CD4-positive, alpha-beta T cell treated with Interleukin-1 beta for 1 hour (primary cell): Measurements from ENCODE around the gene TMIGD3.

Experiments used
- DNase-seq, 2 donors: peaks; one replicate each; pipeline ENCODE4 v3.0.0-alpha.2; 2020 to 2022

The TMIGD3 gene

DNA sequence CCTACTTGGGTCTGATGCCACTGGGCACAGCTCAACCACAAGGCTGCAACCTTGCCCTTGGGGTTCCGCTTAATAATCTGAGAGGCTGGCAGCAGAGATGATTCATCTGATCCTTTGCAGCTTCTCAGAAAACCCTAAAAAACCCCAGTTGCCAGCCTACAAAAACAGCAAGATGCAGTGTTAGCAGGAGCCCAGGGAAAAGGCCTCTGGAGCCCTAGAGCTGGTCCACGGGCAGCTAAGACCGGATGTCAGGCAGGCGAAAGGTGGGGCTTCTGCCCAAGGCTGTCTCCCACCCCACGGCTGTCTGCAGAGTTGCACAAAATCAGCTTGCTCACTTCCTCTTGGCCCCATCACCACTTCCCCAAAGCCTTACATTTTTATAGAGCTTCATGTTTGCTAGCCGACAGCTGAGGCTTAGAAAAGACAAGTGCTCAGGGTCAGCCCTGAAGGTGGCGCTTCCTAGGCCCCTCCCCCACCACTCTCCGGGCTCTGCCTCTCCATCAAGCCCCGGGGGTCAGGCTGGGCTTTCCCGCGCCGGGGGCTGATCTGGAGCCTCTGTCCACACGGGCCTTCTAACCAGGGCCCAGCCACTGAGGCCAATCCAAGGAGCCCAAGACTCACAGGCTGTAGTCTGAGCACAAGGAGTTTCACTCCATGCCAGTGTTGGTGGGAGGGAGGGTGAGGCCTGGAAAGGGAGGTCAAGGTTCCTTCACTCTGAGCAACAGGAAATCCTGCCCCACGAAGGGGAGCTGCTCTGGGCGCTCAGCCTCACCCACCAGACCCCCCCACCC lies 4.2 kb upstream of the TMIGD3 start:
- DNase-seq = peak; percentile 61 to 81

DNA sequence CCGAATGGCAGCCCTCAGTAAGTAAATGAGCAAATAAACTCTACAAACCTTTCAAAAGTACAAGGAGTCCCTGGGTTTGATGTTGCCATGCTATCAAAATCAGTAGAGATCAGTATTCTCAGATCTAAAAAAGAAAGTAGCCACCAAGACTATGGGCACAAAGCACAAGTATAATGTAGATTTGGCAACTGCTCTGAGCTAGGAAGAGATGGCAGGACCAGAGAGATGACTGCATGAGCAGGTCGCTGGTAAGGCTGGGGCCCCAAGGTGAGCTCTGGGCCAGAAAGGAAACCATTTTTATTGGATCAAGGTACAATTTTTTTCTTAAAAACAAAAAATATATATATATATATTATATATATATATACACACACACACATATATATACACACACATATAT lies 3.1 kb upstream of the TMIGD3 start:
- no peak for DNase-seq

DNA sequence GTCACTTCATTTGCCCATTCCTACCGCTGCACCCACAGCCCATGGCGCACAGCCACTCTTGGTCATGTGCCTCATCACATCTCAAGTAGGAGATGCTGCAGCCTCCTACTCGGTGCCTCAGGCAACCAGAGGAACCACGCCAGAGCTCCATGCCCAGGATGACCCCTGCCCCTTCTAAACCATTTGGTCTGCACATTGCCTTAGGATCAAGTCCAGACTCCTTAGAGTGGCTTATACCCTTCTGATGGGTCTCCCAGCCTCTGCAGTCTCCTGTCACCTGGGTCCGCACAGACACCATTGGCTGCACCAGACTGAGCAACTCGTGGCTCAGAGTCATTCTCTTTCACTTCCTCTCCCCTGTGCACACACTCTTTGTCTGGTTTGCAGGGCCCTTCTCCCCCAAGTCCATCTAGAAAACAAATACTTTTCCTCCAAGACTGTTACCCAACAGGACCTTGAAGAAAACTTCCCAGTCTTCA lies 2.2 kb upstream of the TMIGD3 start:
- DNase-seq = peak in 1 of 2 donors; percentile 71

DNA sequence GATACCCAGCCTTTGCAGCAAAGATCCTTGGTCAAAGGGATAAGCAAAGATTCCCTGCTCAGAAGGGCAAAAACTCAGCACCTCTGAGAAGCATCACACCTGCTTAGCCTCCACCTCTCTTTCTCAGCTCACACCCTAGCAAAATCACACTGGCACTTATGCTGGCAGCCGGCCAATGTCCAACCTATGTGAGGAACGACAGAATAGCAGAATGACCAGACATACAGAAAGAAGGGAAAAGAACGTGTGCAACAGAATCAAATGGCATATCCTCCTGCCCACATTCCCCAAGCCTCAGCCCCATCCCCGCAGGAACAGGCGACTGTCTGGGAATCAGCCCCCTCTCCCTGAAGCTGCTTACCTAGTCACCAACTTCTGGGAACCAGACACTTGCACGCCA lies 664 bp upstream of the TMIGD3 start:
- no peak for DNase-seq

DNA sequence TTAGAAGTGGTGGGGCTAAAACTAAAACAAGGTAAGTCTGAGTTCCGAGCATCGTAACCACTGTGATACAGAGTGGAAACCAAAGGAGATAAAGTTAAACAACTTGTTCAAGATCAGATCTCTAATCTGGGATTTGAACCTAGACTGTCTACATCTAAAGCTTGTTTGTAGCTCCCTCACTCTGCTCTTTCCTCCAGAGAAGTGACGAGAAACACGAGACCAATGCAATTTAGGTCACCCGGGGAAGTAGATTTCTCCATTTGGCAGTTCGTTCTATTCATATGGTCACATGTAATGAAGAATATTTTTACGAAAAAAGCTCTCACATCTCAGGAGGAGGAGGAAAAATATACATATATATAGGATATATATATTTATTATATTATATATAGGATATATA lies 1.8 kb downstream of the TMIGD3 start:
- DNase-seq = no peak

DNA sequence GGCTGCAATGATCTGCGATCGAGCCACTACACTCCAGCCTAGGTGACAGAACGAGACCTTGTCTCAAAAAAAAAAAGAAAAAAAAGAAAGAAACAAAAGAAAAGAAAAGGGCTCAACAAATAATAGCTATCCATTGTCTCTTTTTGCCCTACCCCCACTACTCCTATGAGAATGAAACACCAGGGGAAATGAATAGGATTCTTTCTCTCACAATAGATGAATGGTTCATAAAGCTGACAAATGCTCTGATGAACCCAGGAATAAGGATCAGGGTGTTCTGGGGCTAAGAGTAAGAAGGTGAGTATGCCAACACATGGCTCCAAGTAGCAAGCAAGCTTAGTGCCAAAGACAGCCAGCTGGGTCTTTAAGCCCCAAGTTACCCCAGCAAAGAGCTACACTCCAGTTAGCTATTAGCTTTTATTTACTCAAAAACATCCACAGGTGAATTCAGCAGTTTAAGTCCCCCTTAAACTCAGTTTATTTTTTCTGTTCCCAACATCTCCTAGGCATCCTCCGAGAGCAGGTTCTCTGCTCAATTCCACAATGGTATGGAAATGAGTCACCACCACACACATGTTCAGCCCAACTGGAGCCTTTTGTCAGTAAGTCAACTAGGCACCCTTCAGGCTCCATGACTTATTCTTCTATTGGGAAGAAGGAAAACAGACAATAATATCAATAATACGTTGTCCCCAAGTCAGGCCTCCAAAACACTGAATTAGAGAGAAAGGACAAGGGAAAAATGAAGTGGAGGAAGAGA lies 4.2 kb downstream of the TMIGD3 start:
- DNase-seq = no peak

DNA sequence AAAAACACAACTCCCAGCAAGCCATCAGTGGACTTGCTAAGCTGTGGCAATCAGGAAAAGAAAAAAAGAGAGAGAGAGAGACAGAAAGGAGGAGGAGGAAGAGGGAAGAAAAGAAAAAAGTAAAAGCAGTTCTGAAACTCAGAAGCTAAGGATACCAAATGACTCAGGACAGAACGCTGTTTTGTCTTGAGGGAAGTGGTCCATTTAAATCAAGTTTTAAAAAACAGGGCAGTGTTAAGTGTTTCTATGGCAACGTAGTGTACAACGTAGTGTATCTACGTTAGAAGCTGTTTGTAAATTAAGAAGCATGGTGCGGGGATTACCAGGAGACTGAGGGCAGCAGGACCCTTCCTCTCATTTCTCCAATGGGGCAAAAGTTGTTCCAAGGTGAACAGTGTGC lies 5.8 kb downstream of the TMIGD3 start:
- DNase-seq = no peak

DNA sequence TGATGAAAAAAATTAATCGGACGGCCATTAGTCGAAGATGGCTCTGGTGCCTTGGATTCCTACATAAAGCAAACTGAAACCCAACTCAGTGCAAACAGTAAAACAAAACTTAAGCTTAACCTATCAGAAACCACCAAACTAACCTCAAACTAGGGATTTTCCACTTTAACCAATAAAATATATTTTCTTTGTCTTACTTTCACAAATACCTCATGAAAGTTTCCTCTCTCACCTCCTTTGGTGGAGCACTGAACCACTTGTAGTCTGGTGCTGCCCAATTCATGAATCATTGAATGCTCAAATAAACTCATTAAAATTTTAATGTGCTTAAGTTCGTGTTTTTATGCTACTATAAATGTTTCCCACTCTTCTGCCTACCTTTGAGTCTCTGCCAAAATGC lies 7.0 kb downstream of the TMIGD3 start:
- DNase-seq = no peak

DNA sequence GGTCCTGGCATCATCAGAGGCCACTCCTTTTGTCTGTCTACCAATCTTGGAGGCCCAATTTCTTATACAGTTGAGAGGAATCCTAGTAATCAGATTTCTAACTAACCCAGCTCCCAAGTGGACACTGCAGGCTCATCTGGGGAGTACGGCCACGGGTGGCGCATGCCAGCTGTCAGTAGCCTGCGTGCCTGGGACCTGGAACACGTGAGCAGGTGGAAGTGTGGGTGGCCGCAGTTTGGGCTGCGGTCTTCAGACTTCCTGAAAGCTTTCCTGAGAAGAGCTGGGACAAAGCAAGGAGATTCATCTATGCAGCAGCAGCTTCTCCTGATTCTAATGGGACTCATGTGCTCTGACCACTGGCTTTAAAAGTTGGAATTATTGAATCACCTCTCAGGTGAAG lies 12.4 kb downstream of the TMIGD3 start:
- DNase-seq = no peak

DNA sequence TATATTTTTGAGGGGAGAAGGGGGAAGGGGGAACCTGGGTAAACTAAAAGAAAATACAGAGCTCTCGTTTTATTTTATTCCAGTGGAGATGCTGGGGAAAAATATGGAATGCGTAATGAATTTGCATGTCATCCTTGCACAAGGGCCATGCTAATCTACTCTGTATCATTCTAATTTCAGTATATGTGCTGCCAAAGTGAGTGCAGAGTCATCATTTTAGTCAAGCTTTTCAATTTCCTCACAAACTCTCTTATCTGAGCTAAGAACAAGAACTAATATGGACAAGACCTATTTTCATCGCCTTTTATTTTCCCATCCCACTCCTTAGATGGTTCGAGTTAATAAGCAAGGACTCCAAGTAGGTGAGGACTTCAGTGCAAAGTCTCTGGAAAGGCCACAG lies 13.2 kb downstream of the TMIGD3 start:
- no peak for DNase-seq

DNA sequence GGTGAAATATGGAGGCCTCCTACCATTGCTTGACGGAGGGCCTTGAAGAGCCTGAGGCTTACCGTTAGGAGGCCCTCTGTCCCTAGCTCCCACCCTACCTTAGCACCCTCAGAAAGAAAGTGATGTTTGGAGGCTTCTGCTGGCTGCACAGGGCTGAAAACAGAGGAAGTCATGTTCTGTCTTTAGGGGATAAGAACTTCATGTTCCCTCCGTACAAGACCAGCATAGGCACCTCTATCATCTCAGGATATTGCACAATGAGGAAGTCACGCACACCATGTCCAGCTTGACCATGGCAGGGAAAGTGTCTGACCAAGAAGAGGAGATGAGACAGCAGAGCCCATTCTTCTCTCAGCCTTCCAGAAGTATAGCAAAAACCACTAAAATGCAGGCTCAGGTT lies 13.8 kb downstream of the TMIGD3 start:
- no peak for DNase-seq

DNA sequence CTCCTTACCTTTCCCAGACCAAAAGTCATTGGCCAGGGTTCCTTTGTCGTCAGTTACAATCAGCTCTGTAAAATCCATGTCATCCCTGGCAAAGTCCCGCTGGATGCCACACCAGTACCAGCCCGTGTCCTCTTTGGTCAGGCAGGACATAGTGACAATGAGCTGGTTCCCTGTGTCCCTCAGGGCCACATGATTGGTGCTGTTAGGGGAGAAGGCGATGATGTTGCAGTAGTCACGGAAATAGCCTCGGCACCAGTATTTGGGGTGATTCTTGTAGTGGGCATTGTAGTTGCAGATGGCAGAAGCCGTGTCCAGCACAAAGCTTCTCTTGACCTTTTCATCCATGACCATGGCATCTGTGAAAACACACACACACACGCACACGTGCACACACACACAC lies 14.8 kb downstream of the TMIGD3 start:
- DNase-seq = no peak

DNA sequence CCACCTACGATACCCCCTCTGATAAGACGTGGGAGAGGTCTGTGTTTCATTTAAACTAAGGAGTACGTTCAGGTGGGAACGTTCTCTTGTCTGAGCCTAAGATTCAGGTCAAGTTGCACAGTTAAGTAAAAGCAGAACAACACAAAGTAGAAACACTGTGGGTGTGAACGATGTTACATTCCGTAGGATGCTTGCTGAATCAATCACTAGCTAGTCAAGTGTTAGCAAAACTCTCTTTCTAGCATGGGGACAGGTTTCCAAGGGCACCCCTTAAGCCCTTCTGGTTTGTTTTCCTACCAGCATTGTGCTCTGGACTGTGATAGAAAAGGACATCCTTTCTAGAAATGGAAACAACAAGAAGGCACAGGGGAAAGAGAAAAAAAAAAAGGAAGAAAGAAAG lies 16.3 kb downstream of the TMIGD3 start:
- DNase-seq = no peak

DNA sequence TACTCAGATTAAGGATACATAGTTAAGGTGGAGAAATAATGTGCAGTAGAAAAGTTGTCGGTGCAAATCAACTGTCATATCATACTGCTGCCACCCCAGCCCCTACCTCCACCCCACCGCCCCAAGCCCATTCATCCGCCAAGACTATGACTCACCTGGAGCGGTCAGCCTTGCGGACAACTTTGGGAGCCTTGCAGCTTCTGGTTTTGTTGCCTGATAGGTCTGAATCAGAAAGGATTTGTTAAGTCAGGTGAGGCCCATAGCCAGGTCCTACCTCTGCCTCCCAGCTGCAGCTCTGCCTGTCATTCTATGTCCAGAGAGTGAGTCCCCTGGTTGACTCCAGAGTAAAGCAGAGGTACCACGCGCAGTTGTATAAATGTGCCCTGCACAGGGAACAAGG lies 17.0 kb downstream of the TMIGD3 start:
- DNase-seq = no peak

DNA sequence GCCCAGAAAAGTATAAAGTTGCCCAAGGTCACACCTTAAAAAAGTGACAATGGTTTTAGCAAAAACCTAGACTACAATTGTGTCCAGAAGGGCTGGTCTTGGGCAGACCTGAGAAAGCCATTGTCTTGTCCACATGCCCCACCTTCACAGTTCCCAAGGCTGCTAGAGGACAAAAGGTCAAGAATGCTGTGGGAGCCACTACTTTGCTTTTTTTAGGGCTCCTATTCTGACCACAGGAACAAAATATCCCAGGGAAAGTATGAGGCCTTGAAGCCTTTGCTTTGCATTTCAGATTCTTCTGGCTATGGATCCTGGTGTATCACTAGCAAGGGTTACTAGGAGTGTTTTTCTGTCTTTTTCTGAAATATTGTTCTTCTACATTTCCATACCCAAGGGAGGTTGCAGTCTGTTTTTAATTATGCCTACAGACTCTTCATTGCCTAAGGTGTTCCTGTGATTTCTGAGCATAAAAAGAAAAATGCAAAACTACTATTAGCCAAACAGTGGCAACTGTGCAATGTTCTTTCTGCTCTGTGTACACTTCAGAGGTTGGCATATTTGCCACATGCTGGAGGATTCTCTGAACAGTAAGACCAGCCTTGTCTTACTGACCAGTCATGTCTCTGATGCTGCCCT lies 18.9 kb downstream of the TMIGD3 start:
- DNase-seq = no peak

DNA sequence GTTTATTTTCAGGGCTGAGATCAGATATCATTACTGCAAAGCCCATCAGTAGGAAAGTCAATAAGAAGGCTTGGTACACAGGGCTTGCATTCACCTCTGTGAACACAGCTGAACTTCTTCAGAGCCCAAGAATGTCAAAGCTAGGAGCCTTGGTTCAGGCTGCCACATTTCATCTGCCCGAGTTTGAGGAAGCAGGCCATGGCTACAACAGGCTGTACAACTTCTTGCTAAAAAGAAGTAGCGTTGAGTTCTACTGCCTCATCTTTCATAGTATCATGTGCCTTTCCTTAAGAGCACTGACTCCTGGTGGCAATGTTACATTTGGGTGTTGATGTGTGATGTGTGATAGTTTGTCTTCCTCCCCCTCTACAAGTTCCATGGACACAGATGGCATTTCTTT lies 19.6 kb downstream of the TMIGD3 start:
- no peak for DNase-seq

DNA sequence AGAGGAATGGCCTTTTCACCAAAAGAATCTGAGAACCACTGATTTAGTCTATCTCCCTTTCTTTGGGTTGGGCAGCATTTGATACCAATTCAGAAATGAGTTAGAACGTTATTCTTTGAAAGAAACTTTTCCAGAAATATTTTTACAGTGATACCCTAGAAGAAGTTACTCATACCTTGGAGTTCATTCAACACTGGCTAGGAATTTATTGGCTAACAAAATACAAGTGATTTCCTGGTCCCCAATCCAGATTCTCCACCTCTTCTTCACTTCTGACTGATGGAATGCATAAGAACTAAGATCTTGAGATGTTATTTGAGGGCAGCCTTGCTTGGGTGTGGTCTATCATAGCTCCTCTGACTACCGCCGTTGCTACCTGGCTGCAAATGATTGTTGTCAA lies 20.3 kb downstream of the TMIGD3 start:
- DNase-seq = no peak

DNA sequence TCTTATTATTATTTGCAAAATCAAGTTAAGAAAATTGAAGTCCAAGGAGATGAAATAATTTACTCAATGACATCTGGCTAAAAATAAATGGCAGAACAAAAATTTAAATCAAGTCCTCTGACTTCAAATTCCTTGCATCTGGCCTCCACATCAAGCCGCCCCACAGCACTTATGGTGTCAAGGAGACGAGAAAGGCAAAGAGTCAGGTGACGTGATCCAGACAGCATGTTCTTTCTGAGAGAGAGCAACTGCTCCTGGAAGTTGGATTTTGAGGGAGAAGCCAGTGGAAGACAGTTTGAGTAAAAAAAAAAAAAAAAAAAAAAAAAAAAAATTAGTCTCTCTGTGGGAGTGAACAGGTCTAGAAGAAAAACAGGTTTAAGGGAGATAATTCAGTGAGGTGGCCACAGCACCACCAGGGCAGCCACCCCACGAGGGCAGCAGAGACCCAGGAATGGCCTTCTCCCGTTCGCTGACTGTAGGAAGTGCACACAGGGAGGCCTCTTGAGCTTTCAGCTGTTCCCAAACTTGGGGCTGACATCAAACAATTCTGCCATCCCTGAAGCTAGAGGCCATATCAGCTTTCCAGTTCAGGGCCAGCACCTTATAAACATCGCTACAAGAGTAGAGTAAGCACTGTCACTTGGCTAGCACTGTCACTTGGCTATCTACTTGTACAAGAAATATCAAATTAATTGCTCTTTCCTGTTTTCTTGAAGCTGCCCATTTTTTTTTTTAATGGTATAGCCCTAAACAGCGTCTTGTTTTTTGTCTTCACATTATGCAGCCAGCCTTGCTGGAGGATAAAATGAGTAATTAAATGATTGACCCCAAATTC lies 21.8 kb downstream of the TMIGD3 start:
- DNase-seq = peak; percentile 66 to 70

DNA sequence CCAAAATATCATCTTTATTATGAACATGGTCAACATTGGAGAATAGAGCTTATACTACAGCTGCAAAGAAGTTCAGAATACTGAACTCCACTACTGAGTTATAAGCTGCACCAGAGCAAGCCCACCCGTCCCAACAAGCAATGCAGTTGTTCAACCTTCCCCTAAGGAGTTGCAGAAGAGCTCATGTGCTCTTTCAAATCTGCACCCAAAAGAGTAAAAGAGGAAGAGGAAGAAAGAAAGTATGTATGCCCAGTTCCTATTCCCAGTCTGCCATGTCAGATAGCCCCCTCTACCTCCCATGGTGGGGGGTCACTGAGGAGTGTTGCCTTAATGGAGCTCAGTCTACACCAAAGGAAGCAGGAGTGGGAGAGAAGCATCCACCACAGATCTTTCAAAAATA lies 22.8 kb downstream of the TMIGD3 start:
- no peak for DNase-seq

DNA sequence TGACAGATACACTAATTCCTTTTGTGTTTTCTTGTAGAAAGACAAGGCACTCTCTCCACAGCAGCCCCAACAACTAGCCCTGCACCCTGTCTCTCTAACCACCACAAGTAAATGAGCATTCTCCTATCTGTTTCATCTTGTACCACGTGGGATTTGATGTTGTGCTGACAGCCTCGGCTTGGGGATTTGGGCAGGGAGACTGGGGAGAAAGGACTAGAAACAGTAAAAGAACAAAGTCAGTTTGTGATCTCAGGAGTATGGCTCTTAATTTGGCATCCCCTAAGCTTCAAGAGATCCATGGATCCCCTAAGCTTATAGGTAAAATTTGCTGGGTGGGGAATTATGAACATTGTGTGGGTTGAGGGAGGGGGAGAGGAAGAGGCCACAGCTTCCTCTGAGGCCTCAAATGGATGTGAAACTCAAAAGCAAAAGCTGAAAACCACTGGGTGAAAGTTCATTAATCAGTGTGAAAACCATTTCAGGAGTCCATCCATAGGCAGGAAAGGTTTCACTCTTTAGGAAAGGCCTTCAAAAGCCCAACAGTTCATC lies 26.6 kb downstream of the TMIGD3 start:
- DNase-seq = peak; percentile 34 to 62

DNA sequence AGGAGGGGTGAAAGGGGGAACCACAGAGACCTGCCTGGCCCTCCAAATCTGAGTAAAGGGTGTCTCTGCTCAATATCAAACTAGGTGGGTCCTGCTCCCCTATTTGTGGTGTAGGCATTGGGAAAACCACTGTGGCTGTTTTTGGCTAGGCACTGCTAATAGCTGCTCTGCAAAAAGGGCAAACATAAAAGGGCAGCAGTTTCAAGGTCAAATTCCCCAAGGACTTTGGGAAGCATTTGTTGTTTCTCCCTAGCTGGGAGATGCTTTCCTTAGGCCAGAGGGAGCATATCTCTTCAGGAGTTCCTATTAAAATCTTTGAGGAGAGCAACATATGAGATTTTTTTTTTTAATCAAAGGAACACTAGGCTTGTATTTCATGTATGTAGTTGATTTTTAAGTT lies 27.2 kb downstream of the TMIGD3 start:
- DNase-seq = no peak

DNA sequence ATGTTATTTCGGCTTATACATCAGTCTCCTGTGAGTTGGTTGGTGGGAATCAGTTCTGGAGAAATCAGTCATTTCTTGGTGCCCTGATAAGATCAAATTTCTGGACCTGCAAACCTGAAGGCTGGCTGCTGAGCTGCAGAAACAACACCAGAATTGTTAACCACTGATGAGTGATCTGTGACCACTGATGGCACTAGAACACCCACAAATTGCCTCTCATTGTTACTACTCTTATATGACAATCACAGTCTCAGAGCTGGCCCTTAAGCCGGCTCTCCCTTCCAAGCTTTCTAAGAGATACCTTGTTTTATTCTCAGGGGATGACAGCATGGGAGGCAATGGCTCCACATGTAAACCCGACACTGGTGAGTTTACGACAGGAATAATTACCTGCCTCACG lies 27.7 kb downstream of the TMIGD3 start:
- DNase-seq = peak; percentile 9 to 28

DNA sequence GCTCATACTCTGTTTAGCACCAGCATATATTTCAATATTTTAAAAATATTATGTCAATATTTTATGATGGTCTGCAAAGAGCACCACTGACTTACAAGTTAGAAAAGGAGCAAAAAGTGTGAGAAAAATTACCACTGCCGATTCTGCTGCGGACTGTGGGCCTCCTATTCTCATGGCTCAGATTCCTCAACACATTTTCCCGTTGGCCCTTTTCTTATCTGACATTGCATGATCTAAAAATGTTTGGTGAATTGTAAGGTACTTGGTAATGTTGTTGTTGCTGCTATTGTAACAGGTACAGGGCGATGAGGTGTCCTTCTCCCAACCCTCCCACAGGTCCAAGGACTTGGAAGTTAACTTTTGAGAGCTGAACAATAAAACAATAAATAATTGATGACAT lies 28.9 kb downstream of the TMIGD3 start:
- no peak for DNase-seq
